Measurements from ENCODE around the gene PAPPA2. TPM values are rescaled to one million over a fixed set of nuclear protein-coding genes. Genes with fewer than 3 reads are reported as not detected.

Gene PAPPA2
- total RNA-seq, 4 donors from 2014 or later, result under 0.01 to 3.1 (median 0.45) TPM

- intact Hi-C loops (cut with DNase I), result loop anchor here (2.0 kb wide), 2 partner anchors 321 to 505 kb away; no protein-coding TSS in a partner anchor
Observed at GRCh38 chr1:176879784-176880620, 417.0 kb downstream of the PAPPA2 start.

GRCh38 chr1:176880955-176881595 is 418.1 kb downstream of the PAPPA2 start:
- Histone ChIP-seq H3K27me3 (no peaks in the 10 kb centered on the region), H3K27ac (replicated peaks in 1 of 4) (no peak overlapping the region), H3K4me1 (peaks cover 3 to 5% (median 4%) of the 10 kb centered on the region in 4 donors), H3K36me3 (no peaks in the 10 kb centered on the region), H3K4me3 (no peak overlapping the region), H3K9me3 (no peaks in the 10 kb centered on the region)
- 17% methylated on average over 9 of the region's 9 CpGs for WGBS
- TF ChIP-seq CTCF (IDR thresholded peaks at IDR 0.05) (peak; percentile 78 to 84 (median 81)), EP300 (IDR thresholded peaks at IDR 0.05) (no peak)
- no peak for DNase-seq (ENCODE audit: extremely low spot score)
- intact Hi-C loops (cut with DNase I), result loop anchor here (2.0 kb wide), 2 partner anchors 322 to 506 kb away; no protein-coding TSS in a partner anchor

More at GRCh38 chr1:176879784-176880620, 417.0 kb downstream of the PAPPA2 start:
- 91% methylated on average over 12 of the region's 13 CpGs for WGBS
- H3K9me3 ChIP-seq, result no peaks in the 10 kb centered on the region
- H3K27ac ChIP-seq (replicated peaks in 1 of 4), result no peak overlapping the region
- H3K36me3 ChIP-seq, result no peaks in the 10 kb centered on the region
- H3K4me3 ChIP-seq, result no peak overlapping the region
- H3K27me3 ChIP-seq, result no peaks in the 10 kb centered on the region
- no peak for TF ChIP-seq POLR2A (IDR thresholded peaks at IDR 0.05; ENCODE audit: low read depth)
- no peak for TF ChIP-seq CTCF (IDR thresholded peaks at IDR 0.05)
- TF ChIP-seq EP300 (IDR thresholded peaks at IDR 0.05), result no peak
- TF ChIP-seq POLR2AphosphoS5 (IDR thresholded peaks at IDR 0.05), result no peak
- H3K4me1 ChIP-seq, result peaks cover 3 to 5% (median 4%) of the 10 kb centered on the region in 4 donors
- DNase-seq (ENCODE audit: extremely low spot score), result no peak

GRCh38 chr1:176884286-176884685 is 421.3 kb downstream of the PAPPA2 start:
- no peak overlapping the region for H3K4me3 ChIP-seq
- WGBS, result 83% methylated on average over 4 of the region's 4 CpGs
- TF ChIP-seq CTCF (IDR thresholded peaks at IDR 0.05) (no peak), POLR2A (IDR thresholded peaks at IDR 0.05; ENCODE audit: low read depth) (no peak), EP300 (IDR thresholded peaks at IDR 0.05) (no peak), POLR2AphosphoS5 (IDR thresholded peaks at IDR 0.05) (no peak)
- H3K9me3 ChIP-seq, result no peaks in the 10 kb centered on the region
- H3K27ac ChIP-seq (replicated peaks in 1 of 4), result no peak overlapping the region
- H3K4me1 ChIP-seq, result peaks cover 3 to 5% (median 4%) of the 10 kb centered on the region in 4 donors
- no peak for DNase-seq (ENCODE audit: extremely low spot score)
- H3K36me3 ChIP-seq, result no peaks in the 10 kb centered on the region
- intact Hi-C loops (cut with DNase I), result no loop called here
- H3K27me3 ChIP-seq, result peaks cover 0 to 3% (median 0%) of the 10 kb centered on the region in 4 donors

GRCh38 chr1:176884911-176885310 is 421.9 kb downstream of the PAPPA2 start:
- Histone ChIP-seq H3K4me1 (peaks cover 3 to 5% (median 4%) of the 10 kb centered on the region in 4 donors), H3K9me3 (no peaks in the 10 kb centered on the region), H3K4me3 (no peak overlapping the region), H3K27ac (replicated peaks in 1 of 4) (no peak overlapping the region), H3K27me3 (peaks cover 0 to 3% (median 0%) of the 10 kb centered on the region in 4 donors), H3K36me3 (no peaks in the 10 kb centered on the region)
- no peak for TF ChIP-seq POLR2A (IDR thresholded peaks at IDR 0.05; ENCODE audit: low read depth)
- no peak for TF ChIP-seq CTCF (IDR thresholded peaks at IDR 0.05)
- TF ChIP-seq EP300 (IDR thresholded peaks at IDR 0.05), result no peak
- no peak for TF ChIP-seq POLR2AphosphoS5 (IDR thresholded peaks at IDR 0.05)
- intact Hi-C loops (cut with DNase I), result no loop called here
- DNase-seq (ENCODE audit: extremely low spot score), result no peak
- WGBS, result 73% methylated on average over 1 of the region's 1 CpG

All from esophagus muscularis mucosa (tissue), 4 donors.